ENCODE results near the gene TBL1Y.
"Not testable (repeated sequence)": the region's sequence is repeated elsewhere in the genome, so short reads cannot be mapped to it uniquely, and the experiment has no call there.

Gene TBL1Y

GRCh38 chrY:6977783-6978182 is 67.3 kb downstream of the TBL1Y start:
- DNase-seq = no peak

GRCh38 chrY:6983221-6983620 is 72.7 kb downstream of the TBL1Y start:
- DNase-seq = no peak

GRCh38 chrY:6987811-6988210 is 77.3 kb downstream of the TBL1Y start:
- no peak for DNase-seq

GRCh38 chrY:6989886-6990620 is 79.6 kb downstream of the TBL1Y start:
- no peak for DNase-seq

GRCh38 chrY:6992041-6992440 is 81.5 kb downstream of the TBL1Y start:
- DNase-seq = no peak

GRCh38 chrY:6995987-6996386 is 85.5 kb downstream of the TBL1Y start:
- no peak for DNase-seq

GRCh38 chrY:6997503-6998066 is 87.1 kb downstream of the TBL1Y start:
- no peak for DNase-seq

GRCh38 chrY:6999905-7000304 is 89.4 kb downstream of the TBL1Y start:
- no peak for DNase-seq

GRCh38 chrY:7002581-7002980 is 92.1 kb downstream of the TBL1Y start:
- DNase-seq = no peak

- no peak for DNase-seq
Measured at GRCh38 chrY:7007911-7008310, 97.4 kb downstream of the TBL1Y start.

GRCh38 chrY:7008578-7009355 is 98.3 kb downstream of the TBL1Y start:
- DNase-seq = no peak

- DNase-seq = no peak
Measured at GRCh38 chrY:7013051-7013450, 102.6 kb downstream of the TBL1Y start.

- no peak for DNase-seq
Measured at GRCh38 chrY:7016521-7016920, 106.0 kb downstream of the TBL1Y start.

- DNase-seq = no peak
Measured at GRCh38 chrY:7017244-7018080, 107.0 kb downstream of the TBL1Y start.

GRCh38 chrY:7039037-7039436 is 128.5 kb downstream of the TBL1Y start:
- DNase-seq = no peak

- no peak for DNase-seq
Measured at GRCh38 chrY:7040662-7041061, 130.2 kb downstream of the TBL1Y start.

GRCh38 chrY:7041983-7042382 is 131.5 kb downstream of the TBL1Y start:
- no peak for DNase-seq

GRCh38 chrY:7052461-7052860 is 142.0 kb downstream of the TBL1Y start:
- not testable (repeated sequence) for DNase-seq

- no peak for DNase-seq
Measured at GRCh38 chrY:7056886-7057285, 146.4 kb downstream of the TBL1Y start.

GRCh38 chrY:7078725-7079124 is 168.2 kb downstream of the TBL1Y start:
- no peak for DNase-seq

GRCh38 chrY:7080548-7080947 is 170.1 kb downstream of the TBL1Y start:
- not testable (repeated sequence) for DNase-seq

GRCh38 chrY:7085606-7086005 is 175.1 kb downstream of the TBL1Y start:
- DNase-seq = no peak

- DNase-seq = no peak
Measured at GRCh38 chrY:7092836-7093235, 182.3 kb downstream of the TBL1Y start.
